GM19395 (cell line): ENCODE measurements around the gene GPR146.

Source experiments
- ATAC-seq: cut with Tn5 transposase; IDR thresholded peaks from one replicate; pipeline ENCODE4 v1.9.1; 2021; ENCODE audit warnings: mild to moderate bottlenecking, moderate library complexity; ENCODE audit not compliant: unreplicated experiment

GPR146 gene

GRCh38 chr7:1056785-1057410, 12.6 kb downstream of the GPR146 start:
- no peak for ATAC-seq

DNA sequence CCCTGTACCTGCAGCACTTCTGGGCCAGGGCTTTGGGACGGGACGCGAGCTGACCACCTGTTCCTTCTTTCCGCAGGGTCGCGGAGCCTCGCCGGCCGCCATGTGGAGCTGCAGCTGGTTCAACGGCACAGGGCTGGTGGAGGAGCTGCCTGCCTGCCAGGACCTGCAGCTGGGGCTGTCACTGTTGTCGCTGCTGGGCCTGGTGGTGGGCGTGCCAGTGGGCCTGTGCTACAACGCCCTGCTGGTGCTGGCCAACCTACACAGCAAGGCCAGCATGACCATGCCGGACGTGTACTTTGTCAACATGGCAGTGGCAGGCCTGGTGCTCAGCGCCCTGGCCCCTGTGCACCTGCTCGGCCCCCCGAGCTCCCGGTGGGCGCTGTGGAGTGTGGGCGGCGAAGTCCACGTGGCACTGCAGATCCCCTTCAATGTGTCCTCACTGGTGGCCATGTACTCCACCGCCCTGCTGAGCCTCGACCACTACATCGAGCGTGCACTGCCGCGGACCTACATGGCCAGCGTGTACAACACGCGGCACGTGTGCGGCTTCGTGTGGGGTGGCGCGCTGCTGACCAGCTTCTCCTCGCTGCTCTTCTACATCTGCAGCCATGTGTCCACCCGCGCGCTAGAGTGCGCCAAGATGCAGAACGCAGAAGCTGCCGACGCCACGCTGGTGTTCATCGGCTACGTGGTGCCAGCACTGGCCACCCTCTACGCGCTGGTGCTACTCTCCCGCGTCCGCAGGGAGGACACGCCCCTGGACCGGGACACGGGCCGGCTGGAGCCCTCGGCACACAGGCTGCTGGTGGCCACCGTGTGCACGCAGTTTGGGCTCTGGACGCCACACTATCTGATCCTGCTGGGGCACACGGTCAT, 13.3 kb downstream of the GPR146 start:
- ATAC-seq, result no peak

- no peak for ATAC-seq
Observed at GRCh38 chr7:1058311-1058710, 14.0 kb downstream of the GPR146 start.

DNA sequence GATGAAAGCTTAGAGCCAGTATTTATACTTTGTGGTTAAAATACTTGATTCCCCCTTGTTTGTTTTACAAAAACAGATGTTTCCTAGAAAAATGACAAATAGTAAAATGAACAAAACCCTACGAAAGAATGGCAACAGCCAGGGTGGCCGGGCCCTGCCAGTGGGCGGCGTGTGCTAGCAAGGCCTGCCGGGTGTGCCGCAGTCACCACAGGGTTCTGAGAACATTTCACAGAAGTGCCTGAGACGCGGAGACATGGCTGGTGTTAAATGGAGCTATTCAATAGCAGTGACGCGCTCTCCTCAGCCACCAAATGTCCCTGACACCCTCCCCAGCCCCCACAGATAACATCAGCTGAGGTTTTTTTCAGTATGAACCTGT, 14.5 kb downstream of the GPR146 start:
- ATAC-seq, result no peak

GRCh38 chr7:1059200-1060091, 15.1 kb downstream of the GPR146 start:
- no peak for ATAC-seq

DNA sequence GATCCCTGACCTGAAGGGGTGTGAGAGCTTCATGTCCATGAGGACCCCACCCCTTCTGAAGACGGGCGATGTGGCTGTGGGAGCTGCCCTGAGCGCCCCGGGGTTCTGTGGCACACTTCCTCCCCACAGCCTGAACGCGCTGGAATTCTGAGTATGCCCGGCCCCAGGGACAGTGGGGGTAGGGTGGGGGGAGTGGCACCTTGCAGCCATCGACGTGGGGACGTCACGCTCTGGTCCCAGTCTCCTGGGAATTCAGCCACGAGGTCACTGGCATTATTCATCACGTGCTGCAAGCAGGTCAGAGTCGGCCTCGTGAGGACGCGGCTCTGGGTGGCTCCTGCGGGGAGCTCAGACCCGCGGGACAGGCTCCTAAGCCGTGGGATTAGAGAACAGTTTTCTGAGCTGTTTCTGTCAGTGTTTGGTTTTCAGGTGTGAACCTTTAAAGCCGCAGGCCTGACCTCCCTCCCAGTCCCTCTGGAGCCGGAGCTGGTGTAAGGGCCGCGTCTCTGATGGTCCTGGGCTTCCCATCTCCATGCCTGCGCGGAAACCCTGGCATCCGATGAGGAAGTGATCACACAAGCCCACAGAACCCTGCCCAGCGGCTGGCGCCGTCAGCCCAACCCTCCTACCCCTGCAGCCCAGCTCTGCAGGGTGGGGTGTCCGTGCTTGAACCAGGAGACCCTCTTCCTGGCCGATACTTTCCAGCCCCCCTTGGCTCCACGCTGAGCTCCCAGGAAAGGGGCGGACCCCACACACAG, 16.1 kb downstream of the GPR146 start:
- no peak for ATAC-seq

- ATAC-seq, result no peak
Observed at GRCh38 chr7:1061180-1061579, 16.8 kb downstream of the GPR146 start.

DNA sequence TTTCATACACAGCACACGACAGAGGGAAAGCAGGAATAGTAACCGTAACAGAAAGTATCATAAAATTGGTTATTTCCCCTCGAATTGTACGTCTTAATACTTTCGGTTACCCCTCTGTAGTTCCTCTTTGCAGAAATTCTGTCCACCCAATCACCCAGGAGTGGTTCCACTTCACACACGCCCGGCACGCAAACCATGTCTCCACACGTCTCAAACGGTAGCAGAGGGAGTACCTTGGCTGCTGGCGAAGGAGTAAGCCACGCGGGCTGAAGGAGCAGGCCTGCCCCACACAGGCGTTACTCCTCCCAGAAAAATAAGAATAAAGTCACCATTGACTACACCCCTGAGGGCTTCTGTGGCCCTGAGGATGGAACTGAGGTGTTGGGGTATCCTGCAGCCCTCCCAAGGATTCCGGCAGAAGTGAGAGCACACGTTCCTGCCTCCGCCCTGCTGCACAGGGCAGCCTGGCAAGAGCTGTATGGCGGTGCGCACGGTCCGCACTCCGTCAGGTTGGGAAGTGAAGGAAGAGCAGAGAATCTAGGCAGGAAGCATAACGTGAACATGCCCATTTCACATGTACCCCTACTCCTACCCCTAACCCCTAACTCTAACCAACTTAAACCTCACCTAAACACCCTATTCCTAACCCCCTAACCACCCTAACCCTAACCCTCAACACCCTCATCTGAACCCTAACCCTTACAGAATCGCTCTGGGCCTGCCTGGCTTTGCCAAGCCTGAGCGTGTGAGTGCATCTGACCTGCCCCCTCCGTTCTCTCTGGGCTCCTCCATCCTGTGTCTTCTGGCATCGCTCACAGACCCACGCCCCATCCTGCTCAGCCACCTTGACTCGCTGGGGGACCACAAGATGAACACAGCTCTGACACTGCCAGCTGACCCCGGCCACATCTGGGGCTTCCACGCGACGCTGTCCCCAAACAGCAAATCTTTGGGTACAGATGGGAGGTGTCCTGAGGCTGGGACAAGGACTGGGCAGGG, 18.2 kb downstream of the GPR146 start:
- peak; percentile 69 for ATAC-seq

DNA sequence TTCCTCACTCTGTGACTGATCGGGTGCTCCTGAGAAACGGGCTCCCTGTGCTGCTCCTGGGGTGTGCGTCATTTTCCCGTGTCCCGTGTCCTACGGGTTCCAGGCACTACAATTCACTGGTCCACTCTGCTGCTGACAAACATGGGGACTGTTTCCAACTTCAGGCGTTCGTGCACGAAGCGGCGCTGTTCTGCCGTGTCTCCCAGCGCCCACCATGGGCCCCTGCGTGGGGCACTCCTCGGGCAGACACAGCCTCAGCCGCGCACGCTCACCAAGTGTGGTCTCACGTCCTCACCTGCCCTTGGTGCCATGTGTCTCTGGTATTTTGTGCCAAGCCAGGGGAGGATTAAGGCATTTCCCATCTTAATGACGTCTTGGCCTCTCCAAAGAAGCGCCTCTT, 19.0 kb downstream of the GPR146 start:
- ATAC-seq, result no peak

DNA sequence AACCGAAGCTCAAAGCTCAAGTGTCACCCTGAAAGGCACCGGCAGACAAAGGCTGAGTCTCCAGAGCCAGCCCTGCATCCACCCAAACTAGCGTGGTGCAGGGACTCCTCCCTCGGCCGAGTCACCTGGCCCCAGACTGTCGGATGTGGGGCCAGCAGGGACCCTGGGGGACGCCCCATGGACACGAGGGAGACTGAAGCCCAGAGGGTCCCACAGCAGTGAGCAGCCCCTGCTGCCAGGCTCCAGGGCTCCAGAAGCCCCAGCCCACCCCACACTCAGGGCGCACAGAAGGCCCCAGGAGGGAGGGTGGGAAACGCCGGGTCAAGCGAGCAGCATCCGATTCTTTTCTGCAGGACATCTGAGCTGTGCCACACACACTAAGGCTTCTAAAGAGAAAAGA, 20.2 kb downstream of the GPR146 start:
- ATAC-seq, result no peak

DNA sequence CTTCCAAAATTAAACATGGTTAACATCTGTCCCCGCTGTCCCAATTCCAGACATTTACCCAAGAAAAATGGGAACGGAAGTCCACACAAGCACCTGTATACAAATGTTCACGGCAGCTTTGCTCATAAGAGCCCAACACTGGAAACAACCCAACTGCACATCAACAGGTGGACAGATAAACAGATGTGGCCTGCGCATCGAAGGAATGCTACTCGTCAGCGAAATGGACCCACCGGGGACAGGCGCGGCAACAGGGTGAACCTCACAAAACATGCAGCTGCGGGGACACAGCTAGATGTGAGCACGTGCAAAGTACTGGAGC, 20.9 kb downstream of the GPR146 start:
- ATAC-seq, result no peak

GRCh38 chr7:1065585-1066241, 21.4 kb downstream of the GPR146 start:
- ATAC-seq, result peak; percentile 61

- no peak for ATAC-seq
Observed at GRCh38 chr7:1066242-1066588, 21.9 kb downstream of the GPR146 start.

GRCh38 chr7:1068013-1068412, 23.7 kb downstream of the GPR146 start:
- no peak for ATAC-seq

DNA sequence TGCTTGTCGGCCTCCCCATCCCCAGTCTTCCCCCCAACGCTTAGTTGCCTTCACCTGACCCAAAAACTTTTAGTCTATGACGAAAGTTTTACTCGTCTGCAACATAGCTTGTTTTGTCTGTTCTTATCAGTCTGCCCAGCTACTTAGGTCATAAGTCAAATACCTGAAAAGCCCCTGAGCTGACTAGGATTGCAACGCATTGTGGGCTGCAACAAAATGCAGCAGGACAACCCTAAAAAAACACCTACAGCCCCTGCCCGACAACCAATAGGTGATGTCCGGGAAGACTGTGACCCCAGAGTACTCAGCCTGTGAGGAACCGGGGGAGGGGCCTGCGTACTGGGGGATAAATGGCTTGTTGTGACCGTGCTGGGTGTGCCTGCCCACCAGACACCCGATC, 24.3 kb downstream of the GPR146 start:
- ATAC-seq, result no peak

DNA sequence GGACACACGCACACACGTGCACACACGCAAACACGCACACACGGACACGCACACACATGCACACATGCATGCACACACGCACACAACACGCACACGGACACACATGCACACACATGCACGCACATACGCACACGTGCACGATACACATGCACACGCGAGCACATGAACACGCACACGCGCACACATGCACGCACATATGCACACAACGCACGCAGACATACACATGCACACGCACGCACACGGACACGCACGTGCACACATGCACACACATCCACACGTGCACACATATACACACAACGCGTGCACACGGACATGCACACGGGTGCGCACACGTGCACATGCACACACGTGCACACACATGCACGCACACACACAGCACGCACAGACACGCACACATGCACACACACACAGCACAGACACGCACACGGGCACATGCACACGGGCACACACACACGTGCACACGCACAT, 26.2 kb downstream of the GPR146 start:
- ATAC-seq, result no peak

DNA sequence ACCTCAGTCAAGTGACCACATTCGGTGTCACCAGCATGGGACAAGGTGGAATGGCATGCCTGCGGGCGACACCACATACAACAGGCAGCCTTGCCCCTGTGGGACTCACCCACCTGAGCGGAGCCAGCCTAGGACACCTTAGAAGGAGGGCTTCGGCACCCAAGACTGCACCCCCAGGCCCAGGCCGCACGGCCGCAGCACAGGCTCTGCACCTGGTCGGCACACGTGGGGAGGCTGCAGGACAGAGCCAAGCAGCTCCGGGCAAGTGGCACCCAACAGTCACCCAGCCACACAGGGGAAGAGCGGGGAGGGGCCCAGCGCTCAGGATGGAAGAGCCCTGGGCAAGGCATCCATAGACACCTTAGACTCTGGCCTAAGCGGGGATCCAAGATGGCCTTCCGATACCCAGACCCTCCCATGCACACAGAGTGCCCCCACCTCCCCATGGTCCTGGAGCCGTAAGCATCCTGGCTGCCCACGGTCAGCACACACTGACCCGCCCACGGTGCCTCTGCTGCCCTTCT, 27.4 kb downstream of the GPR146 start:
- ATAC-seq, result no peak

GRCh38 chr7:1073142-1073977, 29.0 kb downstream of the GPR146 start:
- ATAC-seq, result no peak
